GM12892 (cell line): ENCODE measurements around the gene P2RX2.

Experiments
- POLR2A ChIP-seq: IDR thresholded peaks from 2 replicates; pipeline ENCODE4 v1.6.1; 2011; ENCODE audit warnings: low read depth, low read length, control low read depth
- POLR2AphosphoS5 ChIP-seq: IDR thresholded peaks from 2 replicates; pipeline ENCODE4 v1.6.1; 2011; ENCODE audit warnings: low read depth, low read length, control low read depth
- TAF1 ChIP-seq: IDR thresholded peaks from 2 replicates; pipeline ENCODE4 v1.6.1; 2011; ENCODE audit warnings: low read depth, mild to moderate bottlenecking, control low read depth, low read length, borderline replicate concordance

DNA sequence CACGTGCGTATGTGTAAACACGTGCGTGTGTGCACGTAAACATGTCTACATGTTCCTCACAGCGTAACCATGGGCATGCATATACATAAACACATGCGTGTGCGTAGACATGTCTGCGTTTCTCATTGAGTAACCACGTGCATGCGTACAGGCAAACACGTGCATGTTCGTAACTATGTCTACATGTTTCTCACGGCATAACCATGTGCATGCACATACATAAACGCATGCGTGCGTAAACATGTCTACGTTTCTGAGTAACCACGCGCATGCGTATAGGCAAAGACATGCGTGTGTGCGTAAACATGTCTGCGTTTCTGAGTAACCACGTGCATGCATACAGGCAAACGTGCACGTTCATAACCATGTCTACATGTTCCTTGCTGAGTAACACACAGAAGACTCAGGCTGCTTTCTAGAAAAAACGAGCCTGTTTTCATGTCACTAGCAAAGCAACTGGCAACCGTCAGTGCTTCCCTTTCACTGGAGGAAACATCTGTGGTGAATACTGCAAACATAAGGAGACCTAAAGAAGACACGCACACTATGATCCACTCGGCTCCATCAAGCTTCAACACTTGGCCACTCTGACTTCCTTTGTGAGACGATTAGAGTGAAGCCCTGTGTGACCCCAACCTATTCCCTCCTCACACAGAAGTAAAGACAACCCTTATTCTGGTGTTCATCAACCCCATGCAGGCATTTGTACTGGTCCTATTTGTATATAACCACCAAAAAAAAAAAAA, 39.7 kb downstream of the P2RX2 start:
- no peak; the same call in none of the 2 replicates for TF ChIP-seq POLR2AphosphoS5
- TF ChIP-seq TAF1 = no peak
- no peak for TF ChIP-seq POLR2A
